Testis (tissue), 3 donors: ENCODE results near the gene GNPAT. TPM values are rescaled to one million over a fixed set of nuclear protein-coding genes. Genes with fewer than 3 reads are reported as not detected.

Source experiments
- DNase-seq: peaks from one replicate; pipeline ENCODE4 v3.0.0-alpha.2; 2019
- H3K27ac ChIP-seq, 2 donors: fragments of 200-600 bp; sonication (generic); one replicate each; pipeline ENCODE4 v1.5.1; 2019
- H3K27me3 ChIP-seq: fragments of 200-600 bp; sonication (generic); one replicate; pipeline ENCODE4 v1.5.1; 2019
- H3K36me3 ChIP-seq: fragments of 200-600 bp; sonication (generic); one replicate; pipeline ENCODE4 v1.5.1; 2017; ENCODE audit warnings: low read depth; ENCODE audit errors: missing control alignments
- H3K4me1 ChIP-seq: fragments of 200-600 bp; sonication (generic); one replicate; pipeline ENCODE4 v1.5.1; 2019
- H3K4me3 ChIP-seq, 2 donors: fragments of 200-600 bp; sonication (generic); one replicate each; pipeline ENCODE4 v1.5.1; 2017 to 2019
- H3K9me3 ChIP-seq: fragments of 200-600 bp; sonication (generic); one replicate; pipeline ENCODE4 v1.5.1; 2017
- CTCF ChIP-seq, 3 experiments: fragments of 450-650 bp in 2 of 3; fragments of 200-600 bp in 1 of 3; sonication (generic) in 1 of 3; IDR thresholded peaks; one replicate each; pipeline ENCODE4 v1.5.1; 2016 to 2019; ENCODE audit warnings: antibody characterized with exemption in 3 of 3, mild to moderate bottlenecking in 2 of 3, moderate library complexity in 1 of 3
- POLR2A ChIP-seq: fragments of 450-650 bp; IDR thresholded peaks from one replicate; pipeline ENCODE4 v1.6.1; 2017; ENCODE audit warnings: antibody characterized with exemption, mild to moderate bottlenecking, moderate library complexity
- WGBS, 2 donors: methylation state at CpG; one replicate each; pipeline ENCODE4 v1.1.5; 2018; 5-methylcytosine and 5-hydroxymethylcytosine counted together
- intact Hi-C: fragments of 100-400 bp; cut with DNase I; formaldehyde crosslinking; loops from one replicate; pipeline ENCODE4 v1.15.1; 2023; ENCODE audit warnings: low total_unique reads
- polyA plus RNA-seq: library from polyadenylated mRNA; stranded (reverse); fragments of 350-450 nt; fragmentation: Illumina TruSeq; extraction: RNeasy Lipid Tissue Mini Kit (QIAGEN cat#74804); gene quantifications from one replicate; pipeline ENCODE4 v1.2.3, GENCODE V29; 2014; ENCODE audit warnings: low read depth, low replicate concordance; ENCODE audit not compliant: insufficient read depth
- total RNA-seq, 2 donors: library from RNA; depleted of rRNA; stranded (reverse); fragments of >200 nt; gene quantifications; one replicate each; pipeline ENCODE4 v1.2.3, GENCODE V29; 2016

GNPAT gene
- total and polyA plus RNA-seq, 3 donors from 2014 or later, result 35.0 to 71.9 (median 43.5) TPM

DNA sequence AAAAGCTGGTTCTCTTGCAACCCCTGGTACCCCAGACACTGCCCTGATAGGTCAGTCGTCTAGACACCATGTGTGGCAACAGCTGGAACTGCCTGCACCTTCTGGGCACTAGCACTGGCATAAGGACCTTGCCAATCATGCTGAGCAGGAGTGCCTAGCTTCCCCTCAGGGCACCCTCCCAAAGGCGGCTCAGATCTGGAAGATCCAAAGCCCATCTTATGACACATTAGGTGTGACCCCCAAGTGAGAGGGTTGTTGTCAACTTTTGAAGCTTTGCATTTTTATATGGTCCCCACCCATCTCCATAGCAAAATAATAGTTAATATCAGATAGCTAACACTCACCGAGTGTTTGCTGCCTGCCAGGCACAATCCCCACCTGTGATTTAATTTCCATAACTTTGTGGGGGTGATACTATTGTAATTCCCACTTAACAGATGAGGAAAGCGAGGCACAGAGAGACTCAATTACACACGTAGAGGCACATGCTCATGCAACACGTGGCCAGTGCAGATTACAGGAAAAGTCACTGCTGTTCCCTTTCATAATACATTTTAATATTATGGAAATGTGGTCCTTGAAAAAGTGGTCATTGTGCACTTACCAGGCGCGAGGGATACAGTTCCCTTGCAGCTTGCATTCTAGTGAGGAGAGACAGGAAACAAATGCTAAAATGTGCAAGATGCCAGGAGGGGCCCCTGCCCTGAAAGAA is 70.9 kb downstream of the GNPAT start:
- Histone ChIP-seq H3K27me3 (no peaks in the 10 kb centered on the region), H3K27ac (no peak overlapping the region), H3K9me3 (no peaks in the 10 kb centered on the region), H3K36me3 (no peaks in the 10 kb centered on the region), H3K4me3 (no peak overlapping the region), H3K4me1 (no peaks in the 10 kb centered on the region)
- TF ChIP-seq CTCF (IDR thresholded peaks at IDR 0.05) (no peak), POLR2A (no peak)
- intact Hi-C loops, result no loop called here
- 82 to 87% methylated on average over 8 of the region's 8 CpGs for WGBS, 2 donors
- no peak for DNase-seq

DNA sequence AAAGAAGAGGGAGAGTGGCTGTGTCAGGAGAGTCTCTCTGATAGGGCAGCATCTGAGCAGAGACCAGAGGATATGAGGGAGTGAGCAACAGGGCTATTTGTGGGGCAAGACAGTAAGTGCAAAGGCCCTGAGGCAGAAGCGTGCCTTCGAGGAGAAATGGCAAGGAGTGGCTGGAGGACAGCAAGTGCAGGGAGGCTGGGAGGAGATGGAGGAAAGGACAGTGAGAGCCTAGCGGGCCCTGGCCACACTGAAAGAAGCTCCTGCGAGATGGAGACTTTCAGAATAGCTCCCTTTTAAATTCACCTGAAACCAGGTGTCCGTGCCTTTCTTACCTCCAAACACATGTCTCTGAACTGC is 71.4 kb downstream of the GNPAT start:
- Histone ChIP-seq H3K27ac (no peak overlapping the region), H3K4me3 (no peak overlapping the region), H3K4me1 (no peaks in the 10 kb centered on the region), H3K36me3 (no peaks in the 10 kb centered on the region), H3K9me3 (no peaks in the 10 kb centered on the region), H3K27me3 (no peaks in the 10 kb centered on the region)
- 90 to 95% methylated on average over 5 of the region's 5 CpGs for WGBS, 2 donors
- no peak for TF ChIP-seq CTCF (IDR thresholded peaks at IDR 0.05)
- no peak for DNase-seq
- intact Hi-C loops, result no loop called here

GRCh38 chr1:231313661-231314060 is 72.6 kb downstream of the GNPAT start:
- intact Hi-C loops, result no loop called here
- no peaks in the 10 kb centered on the region for H3K4me1 ChIP-seq
- no peak for TF ChIP-seq POLR2A
- no peak for TF ChIP-seq CTCF (IDR thresholded peaks at IDR 0.05)
- 87 to 95% methylated on average over 4 of the region's 4 CpGs for WGBS, 2 donors
- no peak for DNase-seq
- no peak overlapping the region for H3K4me3 ChIP-seq
- H3K36me3 ChIP-seq, result no peaks in the 10 kb centered on the region
- H3K27me3 ChIP-seq, result no peaks in the 10 kb centered on the region
- H3K27ac ChIP-seq, result no peak overlapping the region
- H3K9me3 ChIP-seq, result no peaks in the 10 kb centered on the region

DNA sequence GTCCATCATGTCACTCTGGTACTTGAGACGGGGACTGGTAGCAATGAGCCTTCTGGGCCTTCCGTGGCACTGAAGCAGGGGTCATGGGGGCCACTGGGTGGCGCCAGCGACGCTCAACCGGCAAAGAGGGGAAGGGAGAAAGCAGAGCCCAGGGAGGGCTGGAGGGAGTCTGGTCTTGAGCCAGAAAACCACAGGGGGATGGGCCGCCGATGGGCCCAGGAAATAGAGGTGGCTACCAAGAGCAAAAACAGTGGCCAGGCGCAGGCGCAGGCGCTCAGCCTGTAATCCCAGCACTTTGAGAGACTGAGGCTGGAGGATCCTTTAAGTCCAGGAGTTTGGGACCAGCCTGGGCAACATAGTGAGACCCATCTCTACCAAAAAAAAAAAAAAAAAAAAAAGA is 74.9 kb downstream of the GNPAT start:
- Histone ChIP-seq H3K27me3 (no peaks in the 10 kb centered on the region), H3K4me1 (no peaks in the 10 kb centered on the region), H3K36me3 (no peaks in the 10 kb centered on the region), H3K4me3 (no peak overlapping the region), H3K9me3 (no peaks in the 10 kb centered on the region), H3K27ac (no peak overlapping the region)
- intact Hi-C loops, result no loop called here
- peak; percentile 48 for DNase-seq
- peak in 1 of 3 experiments; percentile 27 for TF ChIP-seq CTCF (IDR thresholded peaks at IDR 0.05)
- TF ChIP-seq POLR2A, result no peak
- 32 to 34% methylated on average over 11 of the region's 11 CpGs for WGBS, 2 donors

DNA sequence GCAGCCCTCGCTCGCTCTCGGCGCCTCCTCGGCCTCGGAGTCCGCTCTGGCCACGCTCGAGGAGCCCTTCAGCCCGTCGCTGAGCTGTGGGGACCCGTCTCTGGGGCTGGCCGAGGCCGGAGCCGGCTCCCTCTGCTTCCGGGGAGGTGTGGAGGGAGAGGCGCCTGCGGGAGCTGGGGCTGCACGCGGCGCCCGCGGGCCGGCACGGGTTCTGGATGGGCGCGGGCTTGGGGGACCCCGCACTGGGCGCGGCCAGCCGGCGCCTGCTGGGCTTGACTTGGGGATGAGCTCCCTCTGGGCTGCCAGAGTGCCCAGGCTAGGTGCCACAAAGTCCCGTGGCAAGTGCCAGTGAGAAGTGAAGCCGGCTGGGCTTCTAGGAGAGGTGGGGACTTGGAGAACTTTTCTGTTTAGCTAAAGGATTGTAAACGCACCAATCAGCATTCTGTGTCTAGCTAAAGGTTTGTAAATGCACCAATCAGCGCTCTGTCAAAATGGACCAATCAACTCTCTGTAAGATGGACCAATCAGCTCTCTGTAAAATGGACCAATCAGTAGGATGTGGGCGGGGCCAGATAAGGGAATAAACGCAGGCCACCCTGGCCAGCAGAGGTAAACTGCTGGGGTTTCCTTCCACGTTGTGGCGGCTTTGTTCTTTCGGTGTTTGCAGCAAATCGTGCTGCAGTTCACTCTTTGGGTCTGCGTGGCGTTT is 76.4 kb downstream of the GNPAT start:
- Histone ChIP-seq H3K36me3 (no peaks in the 10 kb centered on the region), H3K4me3 (peak overlapping the region; percentile 48 to 53), H3K9me3 (no peaks in the 10 kb centered on the region), H3K27ac (no peak overlapping the region), H3K4me1 (no peaks in the 10 kb centered on the region), H3K27me3 (no peaks in the 10 kb centered on the region)
- WGBS, 2 donors, result 62 to 76% methylated on average over 44 of the region's 44 CpGs
- DNase-seq, result peak; percentile 88
- intact Hi-C loops, result no loop called here
- TF ChIP-seq CTCF (IDR thresholded peaks at IDR 0.05) (no peak), POLR2A (no peak)
